ENCODE measurements around the gene GUCY1A2. TPM values are rescaled to one million over a fixed set of nuclear protein-coding genes. Genes with fewer than 3 reads are reported as not detected.

Gene GUCY1A2
- total RNA-seq, 1 experiment from 2014 or later, result 0.55 TPM

GRCh38 chr11:106943089-106943488 is 75.2 kb downstream of the GUCY1A2 start:
- H3K4me3 Mint-ChIP-seq, result no peak overlapping the region
- H2BK20ac ChIP-seq (ENCODE audit: low read depth, low read length, poor library complexity, severe bottlenecking), result no peak overlapping the region
- no peaks in the 10 kb centered on the region for H3K23me2 ChIP-seq (ENCODE audit: insufficient read length, low read depth, low read length, poor library complexity, severe bottlenecking)
- H3K27me3 ChIP-seq (ENCODE audit: insufficient read depth, low read length), result no peaks in the 10 kb centered on the region
- no peak overlapping the region for H2BK5ac ChIP-seq (ENCODE audit: insufficient read length, low read length)
- no peak overlapping the region for H4K5ac ChIP-seq (ENCODE audit: insufficient read length, low read depth, low read length)
- H3K9me3 Mint-ChIP-seq, result no peaks in the 10 kb centered on the region
- H2BK15ac ChIP-seq (ENCODE audit: low read depth, low read length), result no peak overlapping the region
- no peak for TF ChIP-seq CTCF (conservative IDR thresholded peaks at IDR 0.05)
- H3K9ac ChIP-seq (ENCODE audit: extremely low read depth, insufficient read length, low read length), result no peak overlapping the region
- H3K27ac ChIP-seq (ENCODE audit: insufficient read length, low read depth, low read length), result no peak overlapping the region
- H3K23ac ChIP-seq (ENCODE audit: insufficient read length, low read depth, low read length), result no peak overlapping the region
- H3K79me2 ChIP-seq (ENCODE audit: insufficient read depth, low read length), result no peaks in the 10 kb centered on the region
- no peaks in the 10 kb centered on the region for H3K36me3 Mint-ChIP-seq (ENCODE audit: insufficient read depth in 1 of 3, low read depth in 3 of 3)
- H3K4me2 ChIP-seq (ENCODE audit: insufficient read depth, insufficient read length, low read length), result no peak overlapping the region
- no CpG with 5 or more reads among the region's 3 CpGs for WGBS (ENCODE audit: extremely low coverage, insufficient read length, low lambda C conversion rate)
- no peaks in the 10 kb centered on the region for H4K20me1 ChIP-seq (ENCODE audit: control insufficient read depth, insufficient read depth, insufficient read length)
- H2BK120ac ChIP-seq (ENCODE audit: low read depth, low read length, poor library complexity, severe bottlenecking), result no peak overlapping the region
- H3K56ac ChIP-seq (ENCODE audit: insufficient read length, low read depth, low read length), result no peak overlapping the region
- no peaks in the 10 kb centered on the region for H3K4me1 ChIP-seq (ENCODE audit: insufficient read depth, low read length)
- H3K14ac ChIP-seq (ENCODE audit: insufficient read depth, low read length), result no peak overlapping the region
- H4K8ac ChIP-seq (replicated peaks; ENCODE audit: insufficient read length, low read depth, low read length), result no peak overlapping the region
- no peaks in the 10 kb centered on the region for H3K27me3 Mint-ChIP-seq (ENCODE audit: low read depth)
- H3K4ac ChIP-seq (ENCODE audit: low read depth, low read length), result no peak overlapping the region
- no peak overlapping the region for H3K27ac Mint-ChIP-seq
- H2BK12ac ChIP-seq (ENCODE audit: insufficient read length, low read depth, low read length), result no peak overlapping the region
- no peak overlapping the region for H4K91ac ChIP-seq (ENCODE audit: insufficient read length, low read depth, low read length)
- H3T11ph ChIP-seq (ENCODE audit: low read length), result no peak overlapping the region
- DNase-seq, result no peak
- no peaks in the 10 kb centered on the region for H3K9me3 ChIP-seq (ENCODE audit: control insufficient read depth, low read depth, low read length)
- no peak overlapping the region for H3K18ac ChIP-seq (ENCODE audit: insufficient read length, low read depth, low read length)
- peaks cover 2 to 4% of the 10 kb centered on the region in 2 experiments for H3K4me1 Mint-ChIP-seq
- no peak overlapping the region for H2AFZ ChIP-seq (ENCODE audit: low read length)
- H2AK5ac ChIP-seq (ENCODE audit: insufficient read length, low read length), result no peak overlapping the region
- no peaks in the 10 kb centered on the region for H3K79me1 ChIP-seq (ENCODE audit: insufficient read depth, low read depth, low read length, poor library complexity, severe bottlenecking)

All from H9 (cell line).